Parathyroid adenoma (tissue), 2 donors: ENCODE results near the gene LCE3A.
"Not testable (repeated sequence)": the region's sequence is repeated elsewhere in the genome, so short reads cannot be mapped to it uniquely, and the experiment has no call there.

Experiments
- H2AFZ ChIP-seq: fragments of 300-600 bp; sonication (generic); one replicate; pipeline ENCODE4 v1.7.0; 2017; ENCODE audit warnings: antibody characterized with exemption, mild to moderate bottlenecking
- H3K27ac ChIP-seq: fragments of 300-600 bp; sonication (generic); one replicate; pipeline ENCODE4 v1.7.0; 2017
- H3K27me3 ChIP-seq: fragments of 300-600 bp; sonication (generic); one replicate; pipeline ENCODE4 v1.7.0; 2017; ENCODE audit warnings: low read length; ENCODE audit not compliant: control insufficient read depth, insufficient read depth
- H3K36me3 ChIP-seq: fragments of 300-600 bp; sonication (generic); one replicate; pipeline ENCODE4 v1.7.0; 2017; ENCODE audit warnings: low read length; ENCODE audit not compliant: control insufficient read depth, insufficient read depth
- H3K4me1 ChIP-seq: fragments of 300-600 bp; sonication (generic); one replicate; pipeline ENCODE4 v1.7.0; 2017; ENCODE audit warnings: control low read depth
- H3K4me2 ChIP-seq: fragments of 300-600 bp; sonication (generic); one replicate; pipeline ENCODE4 v1.7.0; 2017; ENCODE audit warnings: low read length
- H3K4me3 ChIP-seq: fragments of 300-600 bp; sonication (generic); one replicate; pipeline ENCODE4 v1.7.0; 2017; ENCODE audit warnings: low read depth, low read length
- H3K79me2 ChIP-seq: fragments of 300-600 bp; sonication (generic); one replicate; pipeline ENCODE4 v1.7.0; 2017; ENCODE audit warnings: control low read depth
- H3K9ac ChIP-seq: fragments of 300-600 bp; sonication (generic); one replicate; pipeline ENCODE4 v1.7.0; 2017; ENCODE audit warnings: mild to moderate bottlenecking
- H3K9me3 ChIP-seq: fragments of 300-600 bp; sonication (generic); one replicate; pipeline ENCODE4 v1.7.0; 2017; ENCODE audit warnings: low read length; ENCODE audit not compliant: control insufficient read depth
- CTCF ChIP-seq: fragments of 300-600 bp; sonication (generic); IDR thresholded peaks from one replicate; pipeline ENCODE4 v1.7.0; 2017; ENCODE audit warnings: antibody characterized with exemption, mild to moderate bottlenecking
- donor health status: primary hyperparathyroidism.

LCE3A gene, protein sequence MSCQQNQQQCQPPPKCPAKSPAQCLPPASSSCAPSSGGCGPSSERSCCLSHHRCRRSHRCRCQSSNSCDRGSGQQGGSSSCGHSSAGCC

GRCh38 chr1:152622803-152623202, at the start of gene LCE3A:
LCE3A (minus strand) TSS chr1:152623103; CDS start chr1:152623103, 0 bp downstream.
- TF ChIP-seq CTCF, result no peak
- Histone ChIP-seq H3K4me1 (no peaks in the 10 kb centered on the region), H3K9me3 (no peaks in the 10 kb centered on the region), H3K27me3 (no peaks in the 10 kb centered on the region), H3K36me3 (no peaks in the 10 kb centered on the region), H3K4me2 (no peak within 1 kb of the TSS), H3K79me2 (no peaks in the 10 kb centered on the region), H3K4me3 (no peak within 1 kb of the TSS), H3K27ac (no peak within 1 kb of the TSS), H2AFZ (no peak within 1 kb of the TSS), H3K9ac (no peak within 1 kb of the TSS)

GRCh38 chr1:152667648-152668047, 44.7 kb upstream of the LCE3A start:
- no peak overlapping the region for H2AFZ ChIP-seq
- no peak overlapping the region for H3K9ac ChIP-seq
- no peaks in the 10 kb centered on the region for H3K4me1 ChIP-seq
- H3K79me2 ChIP-seq, result no peaks in the 10 kb centered on the region
- no peak overlapping the region for H3K4me2 ChIP-seq
- TF ChIP-seq CTCF, result no peak
- H3K9me3 ChIP-seq, result no peaks in the 10 kb centered on the region
- no peaks in the 10 kb centered on the region for H3K36me3 ChIP-seq
- no peak overlapping the region for H3K27ac ChIP-seq
- no peak overlapping the region for H3K4me3 ChIP-seq
- no peaks in the 10 kb centered on the region for H3K27me3 ChIP-seq

- H3K9me3 ChIP-seq, H3K27me3 ChIP-seq, H3K9ac ChIP-seq, H3K4me1 ChIP-seq, H3K4me2 ChIP-seq, H3K4me3 ChIP-seq, H3K79me2 ChIP-seq, H3K36me3 ChIP-seq, H2AFZ ChIP-seq, H3K27ac ChIP-seq: not testable (repeated sequence)
These were observed 43.3 kb upstream of the LCE3A start for GRCh38 chr1:152666171-152666570.

GRCh38 chr1:152663098-152663497, 40.2 kb upstream of the LCE3A start, which contains the start of gene LCE2D:
LCE2D (plus strand) TSS chr1:152663380; CDS start chr1:152664106, 726 bp downstream.
- TF ChIP-seq CTCF, result no peak
- Histone ChIP-seq H3K27me3 (no peaks in the 10 kb centered on the region), H2AFZ (no peak within 1 kb of the TSS), H3K4me1 (no peaks in the 10 kb centered on the region), H3K36me3 (no peaks in the 10 kb centered on the region), H3K4me3 (no peak within 1 kb of the TSS), H3K9me3 (no peaks in the 10 kb centered on the region), H3K79me2 (no peaks in the 10 kb centered on the region), H3K27ac (no peak within 1 kb of the TSS), H3K9ac (no peak within 1 kb of the TSS), H3K4me2 (no peak within 1 kb of the TSS)

- Histone ChIP-seq H3K4me2 (no peak overlapping the region), H3K79me2 (no peaks in the 10 kb centered on the region), H2AFZ (no peak overlapping the region), H3K4me3 (no peak overlapping the region), H3K9ac (no peak overlapping the region), H3K27ac (no peak overlapping the region), H3K36me3 (no peaks in the 10 kb centered on the region), H3K4me1 (no peaks in the 10 kb centered on the region), H3K27me3 (no peaks in the 10 kb centered on the region), H3K9me3 (no peaks in the 10 kb centered on the region)
- no peak for TF ChIP-seq CTCF
These were observed 35.7 kb upstream of the LCE3A start for GRCh38 chr1:152658649-152659048.
